Psoas muscle (tissue), 8 donors: ENCODE measurements around the gene PHC2. TPM values are rescaled to one million over a fixed set of nuclear protein-coding genes. Genes with fewer than 3 reads are reported as not detected.
A peak's percentile ranks its signal among the peaks of the same experiment; 100 is the strongest.

Source experiments
- ATAC-seq, 4 donors: fragments of 200-7000 bp; cut with Tn5 transposase; one replicate each; pipeline ENCODE4 v1.9.1; 2020; ENCODE audit warnings: moderate library complexity in 3 of 4, mild to moderate bottlenecking in 2 of 4
- DNase-seq, 2 donors: peaks; one replicate each; pipeline ENCODE4 v3.0.0-alpha.2; 2020
- H3K27ac ChIP-seq: fragments of 200-600 bp; one replicate; pipeline ENCODE4 v1.8.0; 2022
- H3K27me3 ChIP-seq, 3 donors: fragments of 200-600 bp in 1 of 3; one replicate each; pipeline versions ENCODE4 v1.6.1 to v1.8.0; 2013 to 2022; ENCODE audit warnings: low read length in 2 of 3, mild to moderate bottlenecking in 2 of 3, moderate library complexity in 1 of 3; ENCODE audit not compliant: insufficient read depth in 3 of 3
- H3K36me3 ChIP-seq, 2 donors: fragments of 200-600 bp in 1 of 2; one replicate each; pipeline versions ENCODE4 v1.6.1 to v1.8.0; 2013 to 2022; ENCODE audit warnings: low read depth in 1 of 2, mild to moderate bottlenecking in 1 of 2, moderate library complexity in 1 of 2; ENCODE audit not compliant: insufficient read depth in 1 of 2
- H3K4me1 ChIP-seq: fragments of 200-600 bp; one replicate; pipeline ENCODE4 v1.8.0; 2022
- H3K4me3 ChIP-seq: fragments of 200-600 bp; one replicate; pipeline ENCODE4 v1.8.0; 2022; ENCODE audit warnings: mild to moderate bottlenecking
- H3K9me3 ChIP-seq: fragments of 200-600 bp; one replicate; pipeline ENCODE4 v1.8.0; 2022
- WGBS, 3 donors: extraction: QIAGEN DNeasy Blood & Tissue Kit; methylation state at CpG; one replicate each; pipeline versions ENCODE4 v1.1.6 to v1.1.7; 2013; 5-methylcytosine and 5-hydroxymethylcytosine counted together
- intact Hi-C, 2 donors: fragments of 100-400 bp; cut with DNase I; formaldehyde crosslinking; loops; one replicate each; pipeline versions ENCODE4 v1.11.0 to v1.14.2; 2022
- polyA plus RNA-seq, 3 donors: library from polyadenylated mRNA; stranded (reverse); fragments of 200-250 nt; gene quantifications; one replicate each; pipeline ENCODE4 v1.2.3, GENCODE V29; 2013
- total RNA-seq, 4 donors: library from RNA; stranded (reverse); fragmentation: NEBNext Ultra II Directional in 2 of 4; extraction: Animal tissue kit (Norgen Biotek cat#: 25700) in 2 of 4; gene quantifications; one replicate each; pipeline versions ENCODE4 v1.2.1 to v1.2.4, GENCODE V29; 2021 to 2023
- TF ChIP-seq, protein P1 (sequence below): fragments of 200-600 bp; IDR thresholded peaks from one replicate; pipeline ENCODE4 v1.8.0; 2022; ENCODE audit warnings: antibody characterized with exemption
- donor health status: healthy with polysubstance abuse.
- donor health status: DM: no; HTN: no; CAD: no; lungs with moderate emphysema.
- donor health status: Bipolar disorder and iron deficiency.
- donor health status: healthy.
- donor health status: DM: yes; HTN: yes; CAD: no.
- donor health status: DM: no; HTN: no; CAD: no.
- donor health status: DM: no; HTN: no; CAD: no.
- donor health status: DM: yes; HTN: yes; CAD: no.

The PHC2 gene
- total and polyA plus RNA-seq, 7 donors: 74.1 to 427 (median 338) TPM

- intact Hi-C loops: no loop called here
- DNase-seq (no peak), ATAC-seq (peak; percentile 17 to 57 (median 47))
- peak overlapping the region; percentile 36 for H3K27ac ChIP-seq
- H3K36me3 ChIP-seq: no peaks in the 10 kb centered on the region
- H3K27me3 ChIP-seq: no peaks in the 10 kb centered on the region
- H3K4me3 ChIP-seq: no peak overlapping the region
- peaks cover 31% of the 10 kb centered on the region for H3K4me1 ChIP-seq
- TF ChIP-seq, protein P1, sequence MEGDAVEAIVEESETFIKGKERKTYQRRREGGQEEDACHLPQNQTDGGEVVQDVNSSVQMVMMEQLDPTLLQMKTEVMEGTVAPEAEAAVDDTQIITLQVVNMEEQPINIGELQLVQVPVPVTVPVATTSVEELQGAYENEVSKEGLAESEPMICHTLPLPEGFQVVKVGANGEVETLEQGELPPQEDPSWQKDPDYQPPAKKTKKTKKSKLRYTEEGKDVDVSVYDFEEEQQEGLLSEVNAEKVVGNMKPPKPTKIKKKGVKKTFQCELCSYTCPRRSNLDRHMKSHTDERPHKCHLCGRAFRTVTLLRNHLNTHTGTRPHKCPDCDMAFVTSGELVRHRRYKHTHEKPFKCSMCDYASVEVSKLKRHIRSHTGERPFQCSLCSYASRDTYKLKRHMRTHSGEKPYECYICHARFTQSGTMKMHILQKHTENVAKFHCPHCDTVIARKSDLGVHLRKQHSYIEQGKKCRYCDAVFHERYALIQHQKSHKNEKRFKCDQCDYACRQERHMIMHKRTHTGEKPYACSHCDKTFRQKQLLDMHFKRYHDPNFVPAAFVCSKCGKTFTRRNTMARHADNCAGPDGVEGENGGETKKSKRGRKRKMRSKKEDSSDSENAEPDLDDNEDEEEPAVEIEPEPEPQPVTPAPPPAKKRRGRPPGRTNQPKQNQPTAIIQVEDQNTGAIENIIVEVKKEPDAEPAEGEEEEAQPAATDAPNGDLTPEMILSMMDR: no peak
- H3K9me3 ChIP-seq: no peaks in the 10 kb centered on the region
- WGBS, 3 donors: 44 to 56% (median 49%) methylated on average over 9 of the region's 9 CpGs
Observed at GRCh38 chr1:33388805-33389771, 41.8 kb downstream of the PHC2 start.

DNA sequence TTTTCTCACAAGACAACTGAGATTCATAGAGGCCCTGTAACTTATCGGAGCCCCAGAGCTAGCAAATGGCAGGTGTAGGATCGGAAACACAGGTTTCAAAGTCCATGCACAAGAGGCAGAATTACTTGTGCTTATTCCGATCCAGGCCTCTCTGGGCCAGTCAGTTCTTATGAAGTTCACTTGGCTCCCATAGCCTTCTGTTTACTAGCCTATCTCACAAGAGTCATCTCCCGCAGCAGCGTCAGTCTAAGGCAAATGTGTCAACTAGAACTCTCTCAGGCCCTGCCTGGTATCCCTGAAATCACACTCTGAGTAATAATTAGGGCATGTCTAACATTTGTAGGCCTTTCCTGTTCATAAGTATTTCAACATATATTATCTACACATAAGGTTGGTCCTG is 43.3 kb downstream of the PHC2 start:
- ATAC-seq (no peak), DNase-seq (no peak)
- H3K36me3 ChIP-seq: no peaks in the 10 kb centered on the region
- H3K4me3 ChIP-seq: no peak overlapping the region
- H3K4me1 ChIP-seq: peaks cover 34% of the 10 kb centered on the region
- no peaks in the 10 kb centered on the region for H3K9me3 ChIP-seq
- intact Hi-C loops: no loop called here
- no peaks in the 10 kb centered on the region for H3K27me3 ChIP-seq
- WGBS, 3 donors: 75 to 96% (median 96%) methylated on average over 5 of the region's 5 CpGs
- TF ChIP-seq, protein P1: no peak
- H3K27ac ChIP-seq: no peak overlapping the region

DNA sequence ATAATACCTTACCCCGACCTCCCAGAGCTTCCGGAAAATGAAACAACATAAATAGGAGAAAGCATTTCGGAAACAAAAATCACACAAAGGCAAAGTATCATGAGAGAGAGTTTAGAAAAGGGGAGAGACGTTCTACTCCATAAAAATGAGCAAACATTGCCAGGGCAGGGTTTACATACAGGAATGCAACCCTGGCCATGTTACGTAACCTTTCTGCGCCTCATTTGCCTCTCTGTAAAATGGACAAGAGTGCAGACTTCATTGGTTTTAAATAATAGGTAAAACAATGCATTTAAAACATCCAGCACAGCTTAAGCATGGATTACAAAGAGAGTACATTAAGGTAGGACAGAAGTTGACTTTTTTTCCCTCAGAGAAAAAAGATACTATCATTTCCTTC is 45.6 kb downstream of the PHC2 start:
- H3K36me3 ChIP-seq: no peaks in the 10 kb centered on the region
- no peak overlapping the region for H3K4me3 ChIP-seq
- H3K4me1 ChIP-seq: peaks cover 43% of the 10 kb centered on the region
- 96 to 98% (median 96%) methylated on average over 6 of the region's 6 CpGs for WGBS, 3 donors
- TF ChIP-seq, protein P1: no peak
- DNase-seq (no peak), ATAC-seq (no peak)
- no peaks in the 10 kb centered on the region for H3K9me3 ChIP-seq
- no peak overlapping the region for H3K27ac ChIP-seq
- H3K27me3 ChIP-seq: no peaks in the 10 kb centered on the region
- intact Hi-C loops: no loop called here

GRCh38 chr1:33384040-33384812 is 46.7 kb downstream of the PHC2 start:
- Histone ChIP-seq H3K4me1 (peaks cover 34% of the 10 kb centered on the region), H3K36me3 (no peaks in the 10 kb centered on the region), H3K27ac (peak overlapping the region; percentile 5), H3K27me3 (no peaks in the 10 kb centered on the region), H3K9me3 (no peaks in the 10 kb centered on the region), H3K4me3 (no peak overlapping the region)
- TF ChIP-seq, protein P1: no peak
- WGBS, 3 donors: 42 to 50% (median 45%) methylated on average over 7 of the region's 7 CpGs
- ATAC-seq: peak in 3 of 4 donors; percentile 42 to 63 (median 46)
- intact Hi-C loops: loop anchor here in 1 of 2 donors (5.0 kb wide), 1 partner anchor 88 kb away; the partner anchor contains the start of gene ZSCAN20
- DNase-seq: no peak
